ENCODE results near the gene C1orf198.

GRCh38 chr1:230807561-230808280, 60.6 kb downstream of the C1orf198 start:
- TF ChIP-seq CTCF (IDR thresholded peaks at IDR 0.05; ENCODE audit: low read length) (no peak), EZH2 (IDR thresholded peaks at IDR 0.05; ENCODE audit: borderline replicate concordance, low read length) (no peak)

Data from OCI-LY1 (cell line).